T-helper 1 cell treated with Interleukin-12 subunit alpha and Interleukin-12 subunit beta and Interleukin-4 antibody, amounts not matched to agents 30 μg/mL and 1 μg/mL, for 36 hours (primary cell): ENCODE results near the gene CLEC16A.

ENCODE experiments used
- H3K27ac Mint-ChIP-seq: one replicate; pipeline ENCODE4 v1.8.0; 2021; ENCODE audit warnings: mild to moderate bottlenecking, mixed read lengths
- H3K27me3 Mint-ChIP-seq: one replicate; pipeline ENCODE4 v1.8.0; 2021; ENCODE audit warnings: low read depth, mixed read lengths
- H3K36me3 Mint-ChIP-seq: one replicate; pipeline ENCODE4 v1.8.0; 2021; ENCODE audit warnings: low read depth, mixed read lengths
- H3K4me1 Mint-ChIP-seq: one replicate; pipeline ENCODE4 v1.8.0; 2021; ENCODE audit warnings: low read depth, mixed read lengths
- H3K4me3 Mint-ChIP-seq: one replicate; pipeline ENCODE4 v1.8.0; 2021; ENCODE audit warnings: mild to moderate bottlenecking, moderate library complexity, mixed read lengths
- H3K9me3 Mint-ChIP-seq: one replicate; pipeline ENCODE4 v1.8.0; 2021; ENCODE audit warnings: mixed read lengths

The CLEC16A gene

GRCh38 chr16:11225677-11226549 lies 281.5 kb downstream of the CLEC16A start:
- peak overlapping the region; percentile 97 for H3K27ac Mint-ChIP-seq
- H3K4me3 Mint-ChIP-seq, result peak overlapping the region; percentile 61

GRCh38 chr16:11229432-11229831 lies 285.1 kb downstream of the CLEC16A start:
- H3K4me1 Mint-ChIP-seq, result peaks cover 74% of the 10 kb centered on the region
- no peaks in the 10 kb centered on the region for H3K27me3 Mint-ChIP-seq
- no peak overlapping the region for H3K4me3 Mint-ChIP-seq
- H3K36me3 Mint-ChIP-seq, result no peaks in the 10 kb centered on the region
- no peaks in the 10 kb centered on the region for H3K9me3 Mint-ChIP-seq
- peak overlapping the region; percentile 52 for H3K27ac Mint-ChIP-seq

More at GRCh38 chr16:11225677-11226549, 281.5 kb downstream of the CLEC16A start:
- Mint-ChIP-seq H3K27me3 (no peaks in the 10 kb centered on the region), H3K9me3 (no peaks in the 10 kb centered on the region), H3K36me3 (peaks cover 4% of the 10 kb centered on the region), H3K4me1 (peaks cover 61% of the 10 kb centered on the region)

GRCh38 chr16:11229906-11230305 lies 285.5 kb downstream of the CLEC16A start:
- peak overlapping the region; percentile 46 for H3K27ac Mint-ChIP-seq
- H3K9me3 Mint-ChIP-seq, result no peaks in the 10 kb centered on the region
- H3K4me1 Mint-ChIP-seq, result peaks cover 73% of the 10 kb centered on the region
- no peak overlapping the region for H3K4me3 Mint-ChIP-seq
- H3K27me3 Mint-ChIP-seq, result no peaks in the 10 kb centered on the region
- H3K36me3 Mint-ChIP-seq, result no peaks in the 10 kb centered on the region

GRCh38 chr16:11231367-11231970 lies 287.1 kb downstream of the CLEC16A start:
- Mint-ChIP-seq H3K9me3 (no peaks in the 10 kb centered on the region), H3K27me3 (no peaks in the 10 kb centered on the region), H3K36me3 (no peaks in the 10 kb centered on the region), H3K4me3 (peak overlapping the region; percentile 77), H3K4me1 (peaks cover 66% of the 10 kb centered on the region), H3K27ac (peak overlapping the region; percentile 97)
